ENCODE data around the gene CAMK2N2.

DNA sequence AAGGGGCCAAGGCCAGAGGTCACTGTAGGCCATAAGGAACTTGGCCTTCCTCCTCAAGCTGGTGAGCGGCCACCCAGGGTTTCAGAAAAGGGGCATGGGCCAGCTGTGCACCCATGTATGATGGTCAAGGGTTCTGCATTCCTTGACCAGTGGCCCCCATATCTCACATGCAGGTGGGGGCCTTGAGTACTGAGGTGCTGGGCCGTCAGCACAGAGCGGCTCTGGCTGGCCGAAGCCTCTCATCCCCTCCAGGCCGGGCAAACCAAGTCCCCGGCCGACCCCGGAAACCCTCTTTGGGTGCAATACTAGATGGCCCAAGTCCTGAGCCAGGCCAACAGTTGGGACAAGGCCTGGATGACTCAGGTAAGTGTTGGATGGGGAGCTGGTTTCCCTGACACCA lies 22.1 kb downstream of the CAMK2N2 start:
- no peak for TF ChIP-seq POLR2AphosphoS5 (IDR thresholded peaks at IDR 0.05; ENCODE audit: low read depth, low read length)
- TF ChIP-seq, protein P1, sequence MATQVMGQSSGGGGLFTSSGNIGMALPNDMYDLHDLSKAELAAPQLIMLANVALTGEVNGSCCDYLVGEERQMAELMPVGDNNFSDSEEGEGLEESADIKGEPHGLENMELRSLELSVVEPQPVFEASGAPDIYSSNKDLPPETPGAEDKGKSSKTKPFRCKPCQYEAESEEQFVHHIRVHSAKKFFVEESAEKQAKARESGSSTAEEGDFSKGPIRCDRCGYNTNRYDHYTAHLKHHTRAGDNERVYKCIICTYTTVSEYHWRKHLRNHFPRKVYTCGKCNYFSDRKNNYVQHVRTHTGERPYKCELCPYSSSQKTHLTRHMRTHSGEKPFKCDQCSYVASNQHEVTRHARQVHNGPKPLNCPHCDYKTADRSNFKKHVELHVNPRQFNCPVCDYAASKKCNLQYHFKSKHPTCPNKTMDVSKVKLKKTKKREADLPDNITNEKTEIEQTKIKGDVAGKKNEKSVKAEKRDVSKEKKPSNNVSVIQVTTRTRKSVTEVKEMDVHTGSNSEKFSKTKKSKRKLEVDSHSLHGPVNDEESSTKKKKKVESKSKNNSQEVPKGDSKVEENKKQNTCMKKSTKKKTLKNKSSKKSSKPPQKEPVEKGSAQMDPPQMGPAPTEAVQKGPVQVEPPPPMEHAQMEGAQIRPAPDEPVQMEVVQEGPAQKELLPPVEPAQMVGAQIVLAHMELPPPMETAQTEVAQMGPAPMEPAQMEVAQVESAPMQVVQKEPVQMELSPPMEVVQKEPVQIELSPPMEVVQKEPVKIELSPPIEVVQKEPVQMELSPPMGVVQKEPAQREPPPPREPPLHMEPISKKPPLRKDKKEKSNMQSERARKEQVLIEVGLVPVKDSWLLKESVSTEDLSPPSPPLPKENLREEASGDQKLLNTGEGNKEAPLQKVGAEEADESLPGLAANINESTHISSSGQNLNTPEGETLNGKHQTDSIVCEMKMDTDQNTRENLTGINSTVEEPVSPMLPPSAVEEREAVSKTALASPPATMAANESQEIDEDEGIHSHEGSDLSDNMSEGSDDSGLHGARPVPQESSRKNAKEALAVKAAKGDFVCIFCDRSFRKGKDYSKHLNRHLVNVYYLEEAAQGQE (IDR thresholded peaks at IDR 0.05; ENCODE audit: insufficient read depth in 1 of 2, low read depth in 2 of 2, low read length in 2 of 2): no peak

Measured in PFSK-1 (cell line).